B cell (primary cell): Measurements from ENCODE around the gene TBX10. TPM values are rescaled to one million over a fixed set of nuclear protein-coding genes. Genes with fewer than 3 reads are reported as not detected.

Experiments used
- ATAC-seq: fragments of 200-7000 bp; cut with Tn5 transposase; one replicate; pipeline ENCODE4 v1.10.0; 2021; ENCODE audit warnings: low read depth, mild to moderate bottlenecking, moderate number of reproducible peaks, moderate library complexity
- CTCF ChIA-PET: fragments of 350-600 bp; sonication (Branson Sonifier 250); formaldehyde crosslinking; loops from one replicate; lab custom pipeline; 2021; ENCODE audit warnings: antibody characterized with exemption, inconsistent platforms; lab: Charles Lee
- POLR2A ChIA-PET: fragments of 350-600 bp; sonication (Branson Sonifier 250); formaldehyde crosslinking; loops from one replicate; lab custom pipeline; 2021; ENCODE audit warnings: antibody characterized with exemption; lab: Charles Lee
- DNase-seq: peaks from one replicate; pipeline ENCODE4 v3.0.0; 2013
- H2AFZ ChIP-seq: 2 replicates; pipeline ENCODE4 v1.6.1; 2012; ENCODE audit warnings: mild to moderate bottlenecking, low read depth, low read length; ENCODE audit not compliant: insufficient read depth, poor library complexity, severe bottlenecking
- H3K27ac ChIP-seq, 2 donors: 1 replicate in 1 of 2; 2 replicates in 1 of 2; pipeline ENCODE4 v1.5.1; 2012 to 2013; ENCODE audit warnings: low read length in 2 of 2, mild to moderate bottlenecking in 2 of 2, moderate library complexity in 1 of 2
- H3K27me3 ChIP-seq, 4 experiments: fragments of 200-600 bp in 1 of 4; sonication (generic) in 1 of 4; replicated peaks in 1 of 4; 1 replicate in 2 of 4; 2 replicates in 2 of 4; pipeline versions ENCODE4 v1.6.1 to v1.7.0; 2013 to 2016; ENCODE audit warnings: low read length in 3 of 4, mild to moderate bottlenecking in 2 of 4, mixed read lengths in 1 of 4, moderate library complexity in 1 of 4; ENCODE audit not compliant: insufficient read depth in 4 of 4, control insufficient read depth in 3 of 4; ENCODE audit errors: control extremely low read depth in 1 of 4
- H3K36me3 ChIP-seq, 2 experiments: replicated peaks in 1 of 2; 1 replicate in 1 of 2; 2 replicates in 1 of 2; pipeline versions ENCODE4 v1.6.1 to v1.7.1; 2013; ENCODE audit warnings: low read length in 1 of 2; ENCODE audit not compliant: insufficient read depth in 2 of 2, control insufficient read depth in 1 of 2; ENCODE audit errors: control extremely low read depth in 1 of 2, extremely low read depth in 1 of 2
- H3K4me1 ChIP-seq, 2 donors: fragments of 200-600 bp in 1 of 2; sonication (generic) in 1 of 2; 1 replicate in 1 of 2; 2 replicates in 1 of 2; pipeline versions ENCODE4 v1.5.1 to v1.6.1; 2013 to 2017; ENCODE audit warnings: low read length in 2 of 2; ENCODE audit not compliant: control insufficient read depth in 2 of 2, insufficient read depth in 2 of 2
- H3K4me2 ChIP-seq: replicated peaks from 2 replicates; pipeline ENCODE3; 2012; ENCODE audit warnings: mild to moderate bottlenecking, low read depth, low read length; ENCODE audit not compliant: poor library complexity, severe bottlenecking
- H3K4me3 ChIP-seq, 5 experiments: fragments of 200-600 bp in 1 of 5; sonication (generic) in 1 of 5; 1 replicate in 3 of 5; 2 replicates in 2 of 5; pipeline versions ENCODE4 v1.5.1 to v1.7.0; 2011 to 2016; ENCODE audit warnings: low read length in 4 of 5, mild to moderate bottlenecking in 4 of 5, low read depth in 2 of 5, control low read depth in 1 of 5, moderate library complexity in 1 of 5; ENCODE audit not compliant: insufficient read depth in 1 of 5; ENCODE audit errors: control extremely low read depth in 1 of 5, extremely low read depth in 1 of 5
- H3K79me2 ChIP-seq: fragments of 200-600 bp; sonication (generic); one replicate; pipeline ENCODE4 v1.6.0; 2016; ENCODE audit warnings: low read length; ENCODE audit not compliant: control insufficient read depth, insufficient read depth
- H3K9ac ChIP-seq: fragments of 200-600 bp; sonication (generic); 2 replicates; pipeline ENCODE4 v1.6.1; 2017; ENCODE audit warnings: mild to moderate bottlenecking, low read length, moderate library complexity
- H3K9me3 ChIP-seq, 3 donors: one replicate each; pipeline versions ENCODE4 v1.6.1 to v1.7.1; 2013; ENCODE audit warnings: low read length in 2 of 3; ENCODE audit not compliant: control insufficient read depth in 2 of 3, insufficient read depth in 1 of 3; ENCODE audit errors: control extremely low read depth in 1 of 3
- H4K20me1 ChIP-seq: 2 replicates; pipeline ENCODE4 v1.6.0; 2012; ENCODE audit warnings: mild to moderate bottlenecking, low read length; ENCODE audit not compliant: insufficient read depth, control insufficient read depth, poor library complexity, severe bottlenecking
- H3K27ac Mint-ChIP-seq: one replicate; pipeline ENCODE4 v1.8.0; 2021; ENCODE audit warnings: mixed read lengths
- H3K27me3 Mint-ChIP-seq: one replicate; pipeline ENCODE4 v1.8.0; 2021; ENCODE audit warnings: mixed read lengths
- H3K4me1 Mint-ChIP-seq: one replicate; pipeline ENCODE4 v1.8.0; 2021; ENCODE audit warnings: mixed read lengths
- H3K4me3 Mint-ChIP-seq: one replicate; pipeline ENCODE4 v1.8.0; 2021; ENCODE audit warnings: mixed read lengths
- H3K9me3 Mint-ChIP-seq: one replicate; pipeline ENCODE4 v1.8.0; 2022; ENCODE audit warnings: mixed read lengths; ENCODE audit not compliant: insufficient read depth
- EZH2 ChIP-seq: IDR thresholded peaks from 2 replicates; pipeline ENCODE4 v1.6.1; 2012; ENCODE audit warnings: borderline replicate concordance, low read depth, mild to moderate bottlenecking, moderate library complexity, low read length; ENCODE audit not compliant: insufficient read depth, poor library complexity, severe bottlenecking
- WGBS: methylation state at CpG from one replicate; pipeline ENCODE4 v1.1.5; 2013; ENCODE audit warnings: missing lambda C conversion rate; ENCODE audit not compliant: insufficient coverage; 5-methylcytosine and 5-hydroxymethylcytosine counted together
- intact Hi-C: fragments of 100-400 bp; cut with micrococcal nuclease; formaldehyde crosslinking; loops from one replicate; pipeline ENCODE4 v1.10.0; 2022
- polyA plus RNA-seq: library from polyadenylated mRNA; depleted of rRNA; stranded (reverse); fragments of >200 nt; gene quantifications from 2 replicates; pipeline ENCODE4 v1.2.3, GENCODE V29; 2012
- total RNA-seq, 2 donors: library from RNA; stranded (reverse); fragments of 120-200 nt in 1 of 2; gene quantifications; 1 replicate in 1 of 2; 2 replicates in 1 of 2; pipeline versions ENCODE4 v1.2.3 to v1.2.4, GENCODE V29; 2013 to 2022
- TF ChIP-seq, protein P1 (sequence below): fragments of 200-600 bp; IDR thresholded peaks from one replicate; pipeline ENCODE4 v1.8.0; 2022; ENCODE audit warnings: antibody characterized with exemption, mild to moderate bottlenecking

Gene TBX10
- total and polyA plus RNA-seq, 2 donors (not counting 1 experiment from before 2014, with no cell fraction given): not detected

DNA sequence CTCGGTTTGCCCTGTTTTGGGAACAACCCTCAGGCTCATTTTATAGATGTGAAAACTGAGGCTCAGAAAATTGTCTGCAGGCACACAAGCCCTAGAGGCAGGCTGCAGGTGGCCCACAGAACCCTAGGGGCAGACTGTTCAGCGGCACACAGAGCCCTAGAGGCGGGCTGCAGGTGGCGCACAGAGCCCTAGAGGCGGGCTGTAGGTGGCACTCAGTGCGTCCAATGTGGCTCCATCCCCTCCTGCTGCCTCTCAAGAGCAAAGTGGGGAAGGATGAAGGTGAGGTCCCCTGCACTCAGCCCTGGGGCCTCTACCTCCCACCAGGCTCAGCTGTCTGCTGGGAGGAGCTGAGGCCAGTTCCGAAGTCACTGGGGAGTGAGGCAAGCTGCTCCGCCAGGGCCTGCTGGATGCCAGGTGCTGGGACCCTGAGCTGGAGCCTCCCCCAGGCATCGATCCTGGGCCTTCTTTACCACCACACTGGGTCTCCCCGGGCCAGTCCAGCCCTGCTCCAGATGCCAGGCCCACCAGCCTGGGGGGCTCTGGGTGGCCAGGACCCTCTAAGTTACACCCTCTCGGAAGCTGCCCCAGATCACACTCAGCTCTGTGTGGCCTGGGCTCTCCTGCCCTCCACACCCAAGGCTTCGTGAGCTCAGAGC lies 8.7 kb upstream of the TBX10 start:
- Mint-ChIP-seq H3K9me3 (no peaks in the 10 kb centered on the region), H3K27ac (peak overlapping the region; percentile 78), H3K4me3 (peak overlapping the region; percentile 95), H3K27me3 (no peaks in the 10 kb centered on the region), H3K4me1 (peaks cover 66% of the 10 kb centered on the region)
- H2AFZ ChIP-seq: no peak overlapping the region
- H4K20me1 ChIP-seq: no peaks in the 10 kb centered on the region
- H3K36me3 ChIP-seq: no peaks in the 10 kb centered on the region
- ChIA-PET CTCF (interaction anchor here (0.8 to 9.2 kb wide), 13 partner anchors 11 to 276 kb away, joined by 3 to 149 read pairs (median 3); partner anchors contain the start of gene NUDT8), POLR2A (interaction anchor here (0.5 to 2.0 kb wide), 4 partner anchors 19 to 409 kb away, joined by 3 to 13 read pairs (median 4); partner anchors contain the start of gene NUDT8)
- H3K79me2 ChIP-seq: no peaks in the 10 kb centered on the region
- intact Hi-C loops: loop anchor here (1.0 to 5.0 kb wide), 3 partner anchors 11 to 36 kb away; partner anchors contain the start of gene NUDT8
- H3K4me3 ChIP-seq: no peak overlapping the region
- TF ChIP-seq EZH2: no peak
- TF ChIP-seq, protein P1, sequence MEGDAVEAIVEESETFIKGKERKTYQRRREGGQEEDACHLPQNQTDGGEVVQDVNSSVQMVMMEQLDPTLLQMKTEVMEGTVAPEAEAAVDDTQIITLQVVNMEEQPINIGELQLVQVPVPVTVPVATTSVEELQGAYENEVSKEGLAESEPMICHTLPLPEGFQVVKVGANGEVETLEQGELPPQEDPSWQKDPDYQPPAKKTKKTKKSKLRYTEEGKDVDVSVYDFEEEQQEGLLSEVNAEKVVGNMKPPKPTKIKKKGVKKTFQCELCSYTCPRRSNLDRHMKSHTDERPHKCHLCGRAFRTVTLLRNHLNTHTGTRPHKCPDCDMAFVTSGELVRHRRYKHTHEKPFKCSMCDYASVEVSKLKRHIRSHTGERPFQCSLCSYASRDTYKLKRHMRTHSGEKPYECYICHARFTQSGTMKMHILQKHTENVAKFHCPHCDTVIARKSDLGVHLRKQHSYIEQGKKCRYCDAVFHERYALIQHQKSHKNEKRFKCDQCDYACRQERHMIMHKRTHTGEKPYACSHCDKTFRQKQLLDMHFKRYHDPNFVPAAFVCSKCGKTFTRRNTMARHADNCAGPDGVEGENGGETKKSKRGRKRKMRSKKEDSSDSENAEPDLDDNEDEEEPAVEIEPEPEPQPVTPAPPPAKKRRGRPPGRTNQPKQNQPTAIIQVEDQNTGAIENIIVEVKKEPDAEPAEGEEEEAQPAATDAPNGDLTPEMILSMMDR: peak; percentile 72
- ATAC-seq: peak; percentile 79
- H3K27me3 ChIP-seq: peaks cover 0 to 5% (median 0%) of the 10 kb centered on the region in 4 experiments
- H3K4me1 ChIP-seq: peaks cover 66 to 72% of the 10 kb centered on the region in 2 donors
- DNase-seq: peak; percentile 85
- H3K27ac ChIP-seq: peak overlapping the region; percentile 56 to 66
- WGBS: 1% methylated on average over 12 of the region's 12 CpGs
- H3K9me3 ChIP-seq: peaks cover 0 to 40% (median 5%) of the 10 kb centered on the region in 3 donors
- H3K9ac ChIP-seq: no peak overlapping the region
- H3K4me2 ChIP-seq: peak overlapping the region; percentile 79

DNA sequence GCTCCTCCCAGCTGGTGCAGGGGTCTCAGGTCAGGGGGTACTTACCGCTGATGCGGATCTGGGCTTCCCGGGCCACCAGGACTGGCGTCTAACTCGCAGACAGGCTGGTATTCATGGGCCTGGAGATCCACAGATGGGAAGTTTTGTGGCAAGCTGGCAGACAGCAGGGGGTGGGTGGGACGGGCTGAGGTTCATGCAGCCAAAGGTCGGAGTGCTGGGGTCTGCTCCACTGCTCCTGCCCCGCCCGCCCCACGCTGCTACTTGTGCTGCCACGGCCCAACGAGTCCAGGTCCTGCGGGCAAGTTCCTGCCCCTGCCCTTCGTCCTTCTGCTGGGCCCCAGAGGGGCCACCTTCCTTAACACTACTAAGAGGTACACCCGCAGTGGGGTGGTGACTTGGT lies 7.9 kb upstream of the TBX10 start:
- Mint-ChIP-seq H3K27ac (peak overlapping the region; percentile 78), H3K4me1 (peaks cover 65% of the 10 kb centered on the region), H3K27me3 (no peaks in the 10 kb centered on the region), H3K9me3 (no peaks in the 10 kb centered on the region), H3K4me3 (peak overlapping the region; percentile 78)
- POLR2A ChIA-PET: interaction anchor here (1.3 to 2.0 kb wide), 2 partner anchors 18 to 20 kb away, joined by 4 to 13 read pairs; partner anchors contain the start of gene NUDT8
- peak overlapping the region; percentile 79 for H3K4me2 ChIP-seq
- no peaks in the 10 kb centered on the region for H3K36me3 ChIP-seq
- H3K4me3 ChIP-seq: peak overlapping the region in 1 of 5 experiments; percentile 53
- H3K79me2 ChIP-seq: no peaks in the 10 kb centered on the region
- H3K9me3 ChIP-seq: peaks cover 0 to 41% (median 5%) of the 10 kb centered on the region in 3 donors
- TF ChIP-seq, protein P1: no peak
- no peak for TF ChIP-seq EZH2
- no peaks in the 10 kb centered on the region for H4K20me1 ChIP-seq
- no peak overlapping the region for H3K27ac ChIP-seq
- peaks cover 66 to 72% of the 10 kb centered on the region in 2 donors for H3K4me1 ChIP-seq
- intact Hi-C loops: loop anchor here (5.0 kb wide), 1 partner anchor 35 kb away; no protein-coding TSS in a partner anchor
- DNase-seq: peak; percentile 39
- CTCF ChIA-PET: interaction anchor here (1.0 to 9.2 kb wide), 7 partner anchors 11 to 75 kb away, joined by 3 to 149 read pairs (median 12); partner anchors contain the start of gene NUDT8
- ATAC-seq: no peak
- H3K27me3 ChIP-seq: peaks cover 0 to 5% (median 0%) of the 10 kb centered on the region in 4 experiments
- 11% methylated on average over 11 of the region's 15 CpGs for WGBS
- no peak overlapping the region for H2AFZ ChIP-seq
- H3K9ac ChIP-seq: no peak overlapping the region
